ENCODE measurements around the gene SLCO3A1.
"Not testable (repeated sequence)": the region's sequence is repeated elsewhere in the genome, so short reads cannot be mapped to it uniquely, and the experiment has no call there.

SLCO3A1 gene

DNA sequence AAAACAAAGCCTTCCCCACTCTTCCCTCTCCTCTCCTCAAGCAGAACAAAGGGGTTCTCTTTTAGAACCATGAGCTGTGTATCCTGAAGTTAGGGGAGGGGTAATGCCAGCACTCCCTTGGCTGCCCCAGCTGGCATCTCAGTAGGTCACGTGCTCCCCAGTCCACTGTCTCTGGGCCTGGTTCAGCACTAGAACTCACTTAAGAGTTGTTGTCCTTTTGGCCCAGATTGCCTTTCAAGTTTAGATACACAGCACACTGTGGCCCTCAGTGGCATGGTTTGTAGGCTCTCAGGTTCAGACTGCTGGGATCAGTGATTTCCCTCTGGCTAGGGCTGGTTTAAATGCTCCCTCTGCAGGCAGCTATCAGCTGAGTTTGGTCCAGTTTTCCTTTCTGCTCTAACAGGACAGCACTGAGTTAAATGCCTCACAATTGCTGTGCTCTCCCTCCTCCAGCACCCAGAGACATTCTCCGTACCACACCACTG is 351.8 kb downstream of the SLCO3A1 start:
- 72% methylated on average over 2 of the region's 2 CpGs for WGBS
- H3K9ac ChIP-seq (ENCODE audit: low read depth, low read length) = no peak overlapping the region

GRCh38 chr15:92207601-92208000 is 354.1 kb downstream of the SLCO3A1 start:
- H3K36me3 ChIP-seq (ENCODE audit: insufficient read depth, low read length); H3K27me3 ChIP-seq (ENCODE audit: insufficient read depth, low read length); H3K4me3 ChIP-seq (ENCODE audit: low read length); H3K4me1 ChIP-seq (ENCODE audit: insufficient read depth, low read length); H3K9ac ChIP-seq (ENCODE audit: low read depth, low read length); H3K27ac ChIP-seq (ENCODE audit: low read depth, low read length); H3K9me3 ChIP-seq (ENCODE audit: insufficient read depth, low read depth, low read length): not testable (repeated sequence)
- 97% methylated on average over 6 of the region's 6 CpGs for WGBS

More for the DNA sequence above, 351.8 kb downstream of the SLCO3A1 start:
- H3K4me3 ChIP-seq (ENCODE audit: low read length) = no peak overlapping the region
- H3K27ac ChIP-seq (ENCODE audit: low read depth, low read length) = no peak overlapping the region
- no peaks in the 10 kb centered on the region for H3K9me3 ChIP-seq (ENCODE audit: insufficient read depth, low read depth, low read length)
- H3K4me1 ChIP-seq (ENCODE audit: insufficient read depth, low read length) = 0 out of 2 replicates have a peak, but pooled peaks cover 4% of the 10 kb centered on the region
- H3K27me3 ChIP-seq (ENCODE audit: insufficient read depth, low read length) = no peaks in the 10 kb centered on the region
- H3K36me3 ChIP-seq (ENCODE audit: insufficient read depth, low read length) = no peaks in the 10 kb centered on the region
